VCaP (cell line): ENCODE measurements around the gene METTL13.
"Not testable (repeated sequence)": the region's sequence is repeated elsewhere in the genome, so short reads cannot be mapped to it uniquely, and the experiment has no call there.

Experiments
- H3K27ac ChIP-seq: fragments of 450-650 bp; 2 replicates; pipeline ENCODE4 v1.5.1; 2017
- CTCF ChIP-seq: fragments of 450-650 bp; conservative IDR thresholded peaks from 2 replicates; pipeline ENCODE4 v1.5.1; 2017; ENCODE audit warnings: mild to moderate bottlenecking, moderate library complexity

The METTL13 gene

GRCh38 chr1:171796592-171796991 is 15.1 kb downstream of the METTL13 start:
- H3K27ac ChIP-seq, result no peak overlapping the region
- TF ChIP-seq CTCF, result no peak

DNA sequence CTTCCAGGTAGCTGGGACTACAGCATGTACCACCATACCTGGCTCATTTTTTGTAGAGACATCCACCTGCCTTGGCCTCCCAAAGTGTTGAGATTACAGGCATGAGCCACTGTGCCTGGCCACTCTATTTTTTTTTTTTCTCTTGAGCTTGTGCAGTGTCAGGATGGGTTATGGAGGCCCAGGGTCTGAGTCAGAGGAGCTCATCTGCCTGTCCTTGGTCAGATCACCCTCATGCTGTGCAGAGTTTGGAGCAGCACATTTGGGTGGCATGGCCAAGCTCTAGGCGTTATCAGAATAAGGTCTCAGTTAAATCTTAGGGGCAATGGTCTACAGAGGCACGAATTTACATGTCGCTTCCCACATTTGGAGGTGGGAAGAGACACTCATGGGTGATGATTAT is 16.9 kb downstream of the METTL13 start:
- TF ChIP-seq CTCF, result no peak
- no peak overlapping the region for H3K27ac ChIP-seq

GRCh38 chr1:171798765-171799164 is 17.3 kb downstream of the METTL13 start:
- no peak for TF ChIP-seq CTCF
- H3K27ac ChIP-seq, result no peak overlapping the region

DNA sequence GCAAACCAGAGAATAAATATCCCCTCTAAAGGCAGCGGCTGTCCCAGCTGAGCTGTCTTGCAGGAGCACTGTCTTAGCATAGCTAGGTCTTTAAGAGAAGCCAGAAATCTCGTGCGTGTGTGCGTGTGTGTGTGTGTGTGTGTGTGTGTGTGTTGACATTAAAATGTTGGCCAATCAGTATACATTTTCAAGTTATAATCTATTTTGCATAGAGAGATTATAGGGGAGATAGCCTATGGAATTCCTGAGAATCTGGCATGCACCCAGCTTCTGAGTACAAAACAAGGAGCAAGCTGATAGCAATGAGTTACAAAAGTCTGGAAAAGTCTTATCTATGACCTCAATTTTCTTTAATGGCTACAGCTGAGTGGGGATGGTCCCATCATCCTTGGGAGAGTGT is 17.7 kb downstream of the METTL13 start:
- no peak overlapping the region for H3K27ac ChIP-seq
- TF ChIP-seq CTCF, result no peak

DNA sequence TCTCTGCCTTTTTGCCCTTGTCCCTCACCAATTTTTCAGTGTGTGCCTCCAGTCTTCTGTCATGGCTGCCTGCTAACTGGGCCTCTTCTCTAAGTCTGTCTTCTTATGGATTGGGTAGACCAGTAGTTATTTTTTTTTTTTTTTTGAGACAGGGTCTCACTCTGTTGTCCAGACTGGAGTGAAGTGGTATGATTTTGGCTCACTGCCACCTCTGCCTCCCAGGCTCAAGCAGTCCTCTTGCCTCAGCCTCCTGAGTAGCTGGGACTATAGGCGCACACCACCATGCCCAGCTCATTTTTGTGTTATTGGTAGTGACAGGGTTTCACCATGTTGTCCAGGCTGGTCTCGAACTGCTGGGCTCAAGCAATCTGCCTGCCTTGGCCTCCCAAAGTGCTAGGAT is 18.2 kb downstream of the METTL13 start:
- not testable (repeated sequence) for H3K27ac ChIP-seq

- no peak for TF ChIP-seq CTCF
- no peak overlapping the region for H3K27ac ChIP-seq
Measured at GRCh38 chr1:171800342-171800741, 18.9 kb downstream of the METTL13 start.

DNA sequence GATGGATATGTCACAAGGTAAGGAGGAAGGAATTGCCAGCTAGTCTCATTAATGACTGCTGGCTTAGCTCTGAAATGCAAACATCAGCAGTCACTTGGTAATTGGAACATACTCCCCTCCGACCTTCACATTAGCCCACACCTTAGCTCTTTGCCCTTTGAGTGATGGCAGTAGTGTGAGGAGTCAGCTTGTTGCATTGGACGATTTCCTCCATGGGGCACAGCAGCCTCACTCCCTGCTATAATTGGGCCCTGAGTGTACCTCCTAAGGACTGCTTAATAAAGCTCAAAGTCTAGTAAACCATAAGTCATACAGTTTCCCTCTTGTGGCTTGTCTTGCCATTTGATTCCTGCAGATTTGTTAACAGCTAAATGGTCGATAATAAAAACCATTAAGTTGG is 19.4 kb downstream of the METTL13 start:
- no peak overlapping the region for H3K27ac ChIP-seq
- no peak for TF ChIP-seq CTCF

- no peak overlapping the region for H3K27ac ChIP-seq
- peak; percentile 84 for TF ChIP-seq CTCF
Measured at GRCh38 chr1:171801487-171801891, 20.0 kb downstream of the METTL13 start.
